IPS DF 19.7 (cell line): ENCODE data around the gene COX6A2.

ENCODE experiments used
- DNase-seq: peaks from one replicate; pipeline ENCODE4 v3.0.0-alpha.2; 2013; ENCODE audit warnings: low read depth, low spot score

The COX6A2 gene

DNA sequence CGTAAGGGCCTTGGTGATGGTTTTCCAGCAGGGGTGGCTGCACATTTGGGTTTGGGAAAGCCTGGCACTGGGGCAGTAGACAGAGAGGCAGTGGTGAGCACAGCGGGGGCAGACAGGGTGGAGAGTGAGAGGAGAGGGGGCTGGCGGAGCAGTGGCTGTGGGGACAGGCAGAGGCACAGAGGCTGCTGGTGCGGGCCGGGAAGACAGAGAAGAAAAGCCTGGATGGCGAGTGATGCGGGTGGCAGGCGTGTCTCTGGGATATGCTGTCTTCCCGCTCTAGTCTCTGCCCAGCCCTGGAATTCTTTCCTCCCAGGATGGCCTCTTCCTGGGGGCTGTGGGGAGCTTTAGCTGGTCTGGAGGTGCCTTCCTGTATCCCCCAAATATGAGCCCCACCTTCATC lies 18.1 kb downstream of the COX6A2 start:
- no peak for DNase-seq

DNA sequence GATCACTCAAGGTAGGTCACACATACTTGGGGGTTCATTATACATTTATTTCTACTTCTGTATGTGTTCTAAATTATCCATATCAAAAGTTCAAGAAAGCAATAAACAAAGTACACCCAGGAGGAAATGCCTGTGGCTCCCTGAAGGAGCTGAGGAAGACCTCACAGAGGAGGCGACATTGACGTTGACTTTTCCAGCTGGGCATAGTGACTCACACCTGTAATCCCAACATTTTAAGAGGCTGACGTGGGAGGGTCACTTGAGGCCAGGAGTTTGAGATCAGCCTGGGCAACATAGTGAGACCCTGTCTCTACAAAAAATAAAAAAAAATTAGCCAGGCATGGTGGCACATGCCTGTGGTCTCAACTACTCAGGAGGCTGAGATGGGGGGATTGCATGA lies 18.7 kb downstream of the COX6A2 start:
- DNase-seq: no peak

DNA sequence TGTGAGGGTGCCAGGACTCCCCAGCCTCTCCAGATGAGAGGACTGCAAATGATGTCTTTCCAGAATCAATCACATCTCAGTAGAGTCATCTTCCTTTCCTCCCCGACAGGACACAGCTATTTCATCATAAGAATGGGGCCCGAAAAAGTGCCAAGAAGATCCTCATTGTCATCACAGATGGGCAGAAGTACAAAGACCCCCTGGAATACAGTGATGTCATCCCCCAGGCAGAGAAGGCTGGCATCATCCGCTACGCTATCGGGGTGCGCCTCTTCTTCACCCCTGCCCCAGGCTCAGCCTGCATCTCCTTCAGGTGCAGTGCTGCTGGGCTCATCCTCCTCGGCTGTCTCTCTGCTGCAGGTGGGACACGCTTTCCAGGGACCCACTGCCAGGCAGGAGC lies 20.8 kb downstream of the COX6A2 start:
- DNase-seq: no peak

DNA sequence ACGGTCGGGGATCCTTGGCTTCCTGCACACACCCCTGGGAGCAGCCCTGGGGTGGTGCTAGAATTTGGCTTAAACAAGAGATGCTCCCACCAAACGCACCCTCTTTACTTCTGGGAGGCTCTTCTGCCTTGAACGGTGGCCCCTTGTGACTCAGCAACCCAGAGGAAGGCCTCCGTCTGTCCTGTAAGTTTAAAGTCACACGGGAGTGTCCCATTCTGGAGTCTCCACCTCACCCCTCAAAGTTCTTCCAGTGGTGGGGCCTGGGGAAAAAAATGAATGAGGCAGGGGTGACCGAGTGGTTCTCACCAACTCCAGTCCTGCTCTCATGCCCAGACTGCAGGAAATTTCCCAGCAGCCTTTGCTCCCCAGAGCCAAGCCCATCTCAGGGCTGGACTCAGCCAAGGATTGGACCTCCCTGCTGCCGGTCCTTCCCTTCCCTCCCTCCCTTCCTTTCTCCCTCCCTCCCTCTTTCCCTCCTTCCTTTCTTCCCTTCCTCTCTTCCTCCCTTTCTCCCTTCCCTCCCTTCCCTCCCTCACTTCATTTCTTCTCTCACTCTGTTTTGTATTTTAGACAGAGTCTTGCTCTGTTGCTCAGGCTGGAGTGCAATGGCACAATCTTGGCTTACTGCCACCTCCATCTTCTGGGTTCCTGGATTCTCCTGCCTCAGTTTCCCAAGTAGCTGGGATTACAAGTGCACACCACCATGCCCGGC lies 23.7 kb downstream of the COX6A2 start:
- DNase-seq: no peak

DNA sequence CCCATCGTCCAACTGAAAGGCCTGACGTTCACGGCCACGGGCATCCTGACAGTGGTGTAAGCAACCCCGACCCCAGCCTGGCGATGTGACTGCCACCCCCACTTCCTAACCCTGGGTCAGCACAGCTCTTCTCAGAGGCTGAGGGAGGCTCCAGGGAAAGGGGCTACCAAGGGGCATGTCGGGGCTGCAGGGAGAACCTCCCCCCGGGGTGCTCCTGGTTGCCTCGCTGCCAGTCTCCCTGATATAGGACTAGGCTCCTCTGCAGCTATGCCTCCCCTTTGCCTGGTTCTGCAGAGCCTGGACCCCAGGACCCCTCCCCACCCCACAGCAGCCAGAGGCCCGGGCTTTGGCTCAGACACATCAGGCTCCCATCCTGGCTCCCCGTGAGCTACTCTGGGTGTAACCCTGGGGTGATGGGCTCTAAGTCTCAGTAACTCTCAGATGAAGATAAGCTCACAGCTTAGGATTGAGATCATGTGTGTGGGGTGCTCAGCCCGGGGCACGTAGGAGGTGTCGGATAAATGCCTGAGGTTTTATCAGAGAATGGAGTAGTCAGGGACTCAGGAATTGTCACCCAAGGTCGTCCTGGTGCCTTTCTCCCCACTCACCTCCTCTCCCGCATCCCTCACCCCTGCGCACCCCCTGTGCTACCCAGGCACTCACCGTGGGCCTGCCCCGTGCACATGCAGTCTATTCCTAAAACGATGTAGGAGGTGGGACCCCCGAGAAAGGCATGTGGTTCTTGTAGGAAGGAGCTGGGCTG lies 24.4 kb downstream of the COX6A2 start:
- DNase-seq: no peak

DNA sequence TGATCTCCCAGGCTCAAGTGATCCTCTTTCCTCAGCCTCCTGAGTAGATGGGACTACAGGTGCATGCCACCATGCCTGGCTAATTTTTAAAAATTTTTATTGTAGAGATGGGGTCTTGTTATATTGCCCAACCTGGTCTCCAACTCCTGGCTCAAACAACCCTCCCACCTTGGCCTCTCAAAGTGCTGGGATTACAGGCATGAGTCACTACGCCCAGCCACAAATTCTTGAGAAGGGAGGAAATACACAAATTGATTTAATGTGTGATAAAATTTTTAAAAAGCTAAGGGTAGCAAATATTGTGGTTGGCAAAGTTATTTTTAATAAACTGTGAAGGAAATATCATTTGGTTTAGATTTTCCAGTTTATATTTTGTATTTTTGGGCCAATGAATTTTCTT lies 25.5 kb downstream of the COX6A2 start:
- DNase-seq: no peak

DNA sequence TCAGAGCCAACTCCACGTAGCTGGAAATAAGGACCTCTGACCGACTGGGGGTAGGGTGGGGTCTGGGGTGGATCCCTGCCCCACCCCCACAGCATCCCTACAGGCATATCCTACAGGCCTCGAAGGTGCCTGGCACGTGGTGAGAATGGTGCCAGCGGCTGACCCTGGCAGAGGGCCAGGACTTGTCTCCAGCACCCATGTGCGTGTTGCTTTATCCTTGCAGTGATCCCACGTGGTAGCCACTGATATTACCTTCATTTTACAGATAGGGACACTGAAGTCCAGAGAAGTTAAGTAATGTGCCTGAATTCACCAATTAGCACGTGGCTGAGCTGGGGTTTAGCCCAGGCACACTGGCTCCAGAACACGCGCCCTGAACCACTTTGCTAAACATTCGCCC lies 26.7 kb downstream of the COX6A2 start:
- no peak for DNase-seq

DNA sequence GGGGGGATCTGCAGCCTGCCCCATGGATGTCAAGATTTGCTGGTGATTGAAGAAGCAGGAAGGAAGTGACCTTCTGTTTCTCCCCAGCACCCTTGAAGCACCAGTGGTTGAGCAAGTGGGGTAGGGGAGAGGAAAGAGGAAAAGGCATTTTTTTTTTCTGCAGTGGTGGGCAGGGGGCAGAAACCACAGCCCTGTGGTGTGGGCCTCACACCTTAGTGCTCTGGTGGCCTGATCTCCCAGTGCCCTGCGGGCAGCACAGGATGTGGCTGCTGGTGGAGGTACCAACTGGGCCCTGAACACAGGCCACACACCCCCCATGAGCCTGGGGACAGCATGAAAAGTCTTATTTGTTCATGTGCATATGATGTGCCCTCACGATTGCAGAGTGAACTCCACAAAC lies 28.0 kb downstream of the COX6A2 start:
- no peak for DNase-seq

DNA sequence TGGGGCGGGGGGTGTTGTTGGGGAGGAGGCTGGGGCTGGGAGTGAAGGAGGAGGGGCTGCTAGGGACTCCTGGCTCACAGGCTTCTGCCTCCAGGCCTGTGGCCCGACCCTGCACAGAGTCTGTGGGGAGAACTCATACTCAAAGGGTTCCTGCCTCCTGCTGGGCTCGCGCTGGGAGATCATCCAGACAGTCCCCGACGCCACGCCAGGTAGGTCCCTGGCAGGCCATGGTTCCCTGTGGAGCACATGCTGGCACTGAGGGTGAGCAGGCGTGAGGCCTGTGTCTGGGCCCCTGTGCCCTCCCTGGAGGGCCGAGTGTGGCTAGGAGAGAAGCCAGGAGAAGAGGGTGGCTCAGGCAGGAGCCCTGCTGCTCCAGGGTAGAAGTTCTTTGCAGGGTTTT lies 30.5 kb downstream of the COX6A2 start:
- no peak for DNase-seq

DNA sequence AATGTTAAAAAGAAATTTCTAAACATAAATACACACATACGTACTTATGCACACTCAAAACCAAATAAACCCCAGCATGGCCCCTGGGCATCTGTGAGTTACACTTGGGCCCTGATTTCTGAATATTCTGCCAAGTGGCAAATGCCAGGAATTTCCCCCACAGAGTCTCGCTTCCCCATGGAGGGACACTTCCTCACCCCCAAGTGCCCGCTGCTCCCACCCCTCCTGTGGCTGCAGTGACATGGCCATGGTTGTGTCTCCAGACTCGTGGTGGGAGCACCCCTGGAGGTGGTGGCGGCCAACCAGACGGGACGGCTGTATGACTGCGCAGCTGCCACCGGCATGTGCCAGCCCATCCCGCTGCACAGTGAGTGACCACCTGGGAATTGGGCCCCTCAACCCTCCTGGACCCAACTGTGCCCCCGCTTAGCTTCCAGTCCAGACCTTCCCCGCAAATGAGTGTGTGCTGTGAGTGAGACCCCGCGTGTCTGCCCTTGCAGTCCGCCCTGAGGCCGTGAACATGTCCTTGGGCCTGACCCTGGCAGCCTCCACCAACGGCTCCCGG lies 31.0 kb downstream of the COX6A2 start:
- no peak for DNase-seq

DNA sequence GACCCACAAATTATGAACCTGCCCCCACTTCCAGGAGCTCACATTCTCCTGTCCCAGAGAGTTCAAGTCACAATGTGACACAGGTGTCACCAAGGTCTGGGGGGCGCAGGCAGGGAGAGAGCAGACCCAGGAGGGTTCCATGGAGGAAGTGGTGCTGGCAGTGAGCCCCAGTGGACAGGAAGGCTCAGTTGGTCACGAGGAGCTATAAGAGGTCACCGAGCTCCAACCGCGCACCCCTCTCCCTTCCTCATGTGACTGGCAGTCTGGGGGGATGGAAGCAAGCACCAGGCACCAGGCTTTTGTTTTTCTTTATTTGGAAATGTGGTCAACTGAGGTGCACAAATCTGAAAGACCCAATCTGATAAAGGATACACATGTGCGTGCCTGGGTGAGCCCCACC lies 32.5 kb downstream of the COX6A2 start:
- no peak for DNase-seq

DNA sequence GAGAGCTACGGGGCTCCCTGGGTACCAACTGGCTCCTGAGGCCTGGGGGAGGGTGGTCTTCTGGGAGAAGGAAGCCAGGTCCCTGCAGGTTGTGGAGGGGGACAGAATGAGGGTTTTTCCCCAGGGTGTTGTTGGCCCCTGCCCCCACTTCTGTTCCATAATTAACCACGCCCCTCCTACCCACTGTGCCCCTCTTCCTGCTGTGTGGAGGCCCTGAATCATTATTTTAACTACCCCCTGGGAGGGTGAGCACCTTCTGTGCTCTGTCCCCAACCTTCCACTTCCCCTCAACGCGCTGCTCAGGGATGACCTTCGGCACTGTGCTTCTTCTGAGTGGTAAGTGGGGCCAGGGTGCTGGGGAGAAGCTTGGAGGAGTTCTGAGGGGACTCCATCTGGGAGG lies 35.1 kb downstream of the COX6A2 start, which contains the start of gene ITGAD:
Gene ITGAD, plus strand, starts transcription at position 280 of the 400 bp plus-strand sequence. Its CDS starts 26 bp downstream, at position 306.
- DNase-seq: no peak

DNA sequence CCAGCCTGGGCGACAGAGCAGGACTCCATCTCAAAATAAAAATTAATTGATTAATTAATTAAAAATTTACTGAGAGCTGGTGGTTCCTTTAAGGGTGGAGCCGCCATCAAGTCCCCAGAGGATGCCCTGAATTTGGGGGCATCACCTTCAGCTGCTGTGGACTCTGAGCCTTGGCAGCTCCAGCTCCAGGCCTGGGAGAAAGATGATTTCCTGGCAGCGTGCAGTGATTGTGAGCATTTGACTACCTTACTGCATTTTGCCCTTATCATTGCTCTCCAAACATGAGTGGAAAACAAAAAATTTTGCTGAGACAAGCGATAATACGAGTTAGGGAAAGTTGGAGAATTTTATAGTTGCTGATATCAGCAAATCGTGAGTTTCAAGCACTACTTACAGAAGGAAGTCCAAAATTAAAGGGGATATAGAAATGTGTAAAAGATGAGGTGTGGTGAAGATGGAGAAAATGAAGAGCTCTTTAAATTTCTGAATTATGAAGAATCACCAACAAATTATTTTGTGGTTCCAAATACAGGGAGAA lies 37.6 kb downstream of the COX6A2 start:
- no peak for DNase-seq

DNA sequence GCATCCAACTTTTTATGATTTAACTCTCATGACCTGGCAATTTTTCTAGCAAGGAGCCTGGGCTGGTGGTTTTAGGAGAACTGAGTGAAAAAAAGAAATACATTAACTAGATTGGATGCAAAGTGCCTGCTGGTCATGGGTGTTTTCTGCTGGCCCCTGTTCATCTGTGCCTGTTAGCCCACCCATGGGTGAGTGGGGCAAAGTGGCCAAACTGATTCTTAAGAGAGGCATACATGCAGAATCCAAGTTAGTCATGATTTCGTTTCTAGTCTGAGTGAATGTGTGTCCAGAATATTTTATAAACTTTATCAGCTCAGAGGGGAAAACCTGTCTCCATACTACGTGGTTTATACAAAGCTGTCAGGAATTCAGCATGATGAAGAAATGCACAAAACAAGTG lies 39.6 kb downstream of the COX6A2 start:
- DNase-seq: no peak

DNA sequence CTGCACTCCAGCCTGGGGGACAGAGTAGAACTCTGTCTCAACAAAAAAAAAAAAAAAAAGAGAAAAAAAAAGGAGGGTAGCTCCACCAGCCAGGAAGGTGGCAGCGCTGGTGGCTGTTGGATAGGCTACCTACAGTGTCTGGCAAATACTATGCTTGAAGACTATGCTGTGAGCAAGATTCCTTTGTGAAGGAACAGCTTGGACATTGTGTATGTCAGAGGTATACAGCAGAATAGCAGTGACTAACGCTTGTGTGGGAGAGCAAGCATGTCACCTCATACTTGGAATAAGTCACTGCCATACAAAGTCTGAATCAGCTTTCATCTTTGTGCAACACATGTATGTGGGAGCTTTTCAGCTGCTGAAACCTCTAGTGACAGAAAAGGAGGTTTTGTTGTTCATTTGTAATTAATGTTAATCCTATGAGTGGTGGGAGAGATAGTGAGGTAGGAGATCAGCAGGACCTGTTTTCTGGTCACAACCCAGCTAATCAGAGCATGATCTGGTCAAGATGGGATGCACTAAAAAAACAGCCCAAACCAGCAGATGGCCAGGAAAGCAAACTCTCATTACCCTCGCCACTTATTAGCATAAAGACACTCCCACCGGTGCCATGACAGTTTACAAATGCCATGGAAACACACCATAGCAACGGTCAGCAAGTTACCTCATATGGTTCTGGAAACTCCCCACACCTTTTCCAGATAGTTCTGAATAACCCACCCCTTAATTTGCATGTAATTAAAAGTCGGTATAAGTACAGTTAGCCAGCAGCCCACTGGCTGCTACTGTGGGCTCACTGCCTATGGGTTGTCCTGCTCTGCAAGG lies 41.8 kb downstream of the COX6A2 start:
- peak; percentile 9 for DNase-seq

DNA sequence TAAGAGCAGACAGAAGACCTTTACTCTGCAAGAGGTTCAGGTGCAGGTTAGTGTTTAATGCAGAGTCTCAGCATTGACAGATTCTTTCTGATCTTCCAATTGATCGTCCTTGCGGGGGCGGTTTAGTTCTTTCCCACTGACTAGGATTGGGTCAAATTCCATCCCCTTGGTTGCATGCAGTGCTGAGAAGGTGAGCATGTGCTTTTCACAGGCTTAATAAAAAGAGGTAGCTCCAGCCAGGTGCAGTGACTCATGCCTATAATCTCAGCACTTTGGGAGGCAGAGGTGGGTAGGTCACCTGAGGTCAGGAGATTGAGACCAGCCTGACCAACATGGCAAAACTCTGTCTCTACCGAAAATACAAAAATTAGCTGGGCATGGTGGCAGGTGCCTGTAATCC lies 42.5 kb downstream of the COX6A2 start:
- DNase-seq: no peak

DNA sequence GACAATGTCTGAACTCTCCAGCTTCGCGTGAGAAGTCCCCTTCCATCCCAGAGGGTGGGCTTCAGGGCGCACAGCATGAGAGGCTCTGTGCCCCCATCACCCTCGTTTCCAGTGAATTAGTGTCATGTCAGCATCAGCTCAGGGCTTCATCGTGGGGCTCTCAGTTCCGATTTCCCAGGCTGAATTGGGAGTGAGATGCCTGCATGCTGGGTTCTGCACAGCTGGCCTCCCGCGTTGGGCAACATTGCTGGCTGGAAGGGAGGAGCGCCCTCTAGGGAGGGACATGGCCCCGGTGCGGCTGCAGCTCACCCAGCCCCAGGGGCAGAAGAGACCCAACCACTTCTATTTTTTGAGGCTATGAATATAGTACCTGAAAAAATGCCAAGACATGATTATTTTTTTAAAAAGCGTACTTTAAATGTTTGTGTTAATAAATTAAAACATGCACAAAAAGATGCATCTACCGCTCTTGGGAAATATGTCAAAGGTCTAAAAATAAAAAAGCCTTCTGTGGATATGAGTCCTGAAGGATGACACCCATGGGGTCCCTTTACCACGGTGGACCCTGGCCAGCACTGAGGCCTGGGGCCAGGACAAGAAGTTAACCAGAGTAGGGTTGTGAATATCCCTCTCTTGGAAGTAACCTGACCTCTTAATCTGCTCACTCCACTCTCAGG lies 45.5 kb downstream of the COX6A2 start:
- peak; percentile 20 for DNase-seq

DNA sequence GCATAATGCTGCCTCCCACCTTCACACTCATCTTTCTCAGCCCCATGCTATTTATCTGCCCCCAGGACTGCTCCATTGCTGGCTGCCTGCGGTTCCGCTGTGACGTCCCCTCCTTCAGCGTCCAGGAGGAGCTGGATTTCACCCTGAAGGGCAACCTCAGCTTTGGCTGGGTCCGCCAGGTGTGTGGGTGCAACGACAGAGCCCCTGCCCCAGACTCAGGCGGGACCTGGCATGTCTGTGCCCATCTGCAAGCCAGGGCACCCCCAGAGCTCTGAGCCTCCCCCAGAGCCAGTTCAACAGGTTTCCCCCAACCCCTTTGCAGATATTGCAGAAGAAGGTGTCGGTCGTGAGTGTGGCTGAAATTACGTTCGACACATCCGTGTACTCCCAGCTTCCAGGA lies 48.0 kb downstream of the COX6A2 start:
- no peak for DNase-seq
